ENCODE results near the gene KRTAP20-3. TPM values are rescaled to one million over a fixed set of nuclear protein-coding genes. Genes with fewer than 3 reads are reported as not detected.

Gene KRTAP20-3
- total RNA-seq, 4 donors from 2014 or later = not detected

- intact Hi-C loops (cut with DNase I; ENCODE audit: low total_unique reads) = no loop called here
- no peak for DNase-seq (ENCODE audit: low spot score in 2 of 2)
- H3K4me3 ChIP-seq (ENCODE audit: low read depth, poor library complexity, severe bottlenecking) = no peak overlapping the region
- no peak for TF ChIP-seq CTCF (IDR thresholded peaks at IDR 0.05)
Measured at GRCh38 chr21:30615199-30615598, 27.5 kb upstream of the KRTAP20-3 start.

GRCh38 chr21:30616125-30616524, 26.5 kb upstream of the KRTAP20-3 start, which contains the start of gene KRTAP20-1:
KRTAP20-1 (plus strand) TSS chr21:30616425; CDS start chr21:30616455, 30 bp downstream.
- TF ChIP-seq CTCF (IDR thresholded peaks at IDR 0.05) (no peak), POLR2A (IDR thresholded peaks at IDR 0.05) (no peak)
- WGBS, 2 donors = 69 to 74% methylated on average over 2 of the region's 2 CpGs
- DNase-seq (ENCODE audit: low spot score in 2 of 2) = no peak
- intact Hi-C loops (cut with DNase I; ENCODE audit: low total_unique reads) = no loop called here
- H3K4me3 ChIP-seq (ENCODE audit: low read depth, poor library complexity, severe bottlenecking) = no peak within 1 kb of the TSS

- H3K4me3 ChIP-seq (ENCODE audit: low read depth, poor library complexity, severe bottlenecking) = no peak overlapping the region
- DNase-seq (ENCODE audit: low spot score in 2 of 2) = no peak
- intact Hi-C loops (cut with DNase I; ENCODE audit: low total_unique reads) = no loop called here
- TF ChIP-seq POLR2A (IDR thresholded peaks at IDR 0.05) (no peak), CTCF (IDR thresholded peaks at IDR 0.05) (no peak)
Measured at GRCh38 chr21:30620080-30620479, 22.6 kb upstream of the KRTAP20-3 start.

DNA sequence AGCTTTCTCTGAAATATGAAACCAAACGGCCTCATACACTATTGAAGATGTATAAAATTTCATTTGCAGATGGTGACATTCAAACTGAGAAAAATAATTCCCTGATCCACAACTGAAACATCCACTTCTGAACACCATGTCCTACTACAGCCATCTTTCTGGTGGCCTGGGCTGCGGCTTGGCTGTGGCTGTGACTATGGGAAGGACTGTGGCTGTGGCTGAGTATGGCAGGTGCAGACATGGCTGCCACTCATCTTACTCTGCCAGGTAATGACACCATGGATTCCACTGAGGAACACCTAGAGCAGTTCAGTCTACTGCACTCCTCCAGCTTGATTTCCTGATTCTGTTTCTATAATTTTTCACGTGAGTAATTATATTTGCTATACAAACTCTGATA, 22.1 kb upstream of the KRTAP20-3 start, which contains the start of gene KRTAP20-4:
KRTAP20-4 (plus strand) TSS at position 106 of the 400 bp plus-strand sequence.
- DNase-seq (ENCODE audit: low spot score in 2 of 2) = no peak
- no peak for TF ChIP-seq CTCF (IDR thresholded peaks at IDR 0.05)
- TF ChIP-seq POLR2A (IDR thresholded peaks at IDR 0.05) = no peak
- intact Hi-C loops (cut with DNase I; ENCODE audit: low total_unique reads) = no loop called here
- WGBS, 2 donors = 79 to 87% methylated on average over 3 of the region's 3 CpGs
- no peak within 1 kb of the TSS for H3K4me3 ChIP-seq (ENCODE audit: low read depth, poor library complexity, severe bottlenecking)

DNA sequence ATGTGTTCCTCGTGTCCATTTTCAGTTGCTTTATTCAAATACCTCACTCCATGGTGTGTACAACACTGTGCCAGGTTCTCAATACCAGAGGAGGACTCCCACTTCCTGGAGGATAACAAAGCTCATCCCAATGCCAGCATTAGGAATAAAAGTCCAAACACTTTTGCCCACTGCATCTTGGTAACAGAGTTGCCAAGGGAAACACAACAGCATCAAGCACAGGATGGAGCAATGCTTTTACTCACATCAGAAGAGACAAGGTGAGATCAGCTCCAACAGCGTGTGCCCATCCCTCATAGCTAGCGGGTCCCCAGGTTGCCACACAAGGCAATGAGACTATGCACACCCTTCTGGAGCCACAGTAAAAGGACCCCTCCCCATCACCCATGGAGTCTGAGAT, 19.3 kb upstream of the KRTAP20-3 start:
- TF ChIP-seq CTCF (IDR thresholded peaks at IDR 0.05) = no peak
- TF ChIP-seq POLR2A (IDR thresholded peaks at IDR 0.05) = no peak
- 92 to 97% methylated on average over 3 of the region's 3 CpGs for WGBS, 2 donors

GRCh38 chr21:30625449-30626165, 17.1 kb upstream of the KRTAP20-3 start:
- 71 to 74% methylated on average over 4 of the region's 4 CpGs for WGBS, 2 donors
- TF ChIP-seq POLR2A (IDR thresholded peaks at IDR 0.05) (no peak), CTCF (IDR thresholded peaks at IDR 0.05) (no peak)
- DNase-seq (ENCODE audit: low spot score in 2 of 2) = no peak
- H3K4me3 ChIP-seq (ENCODE audit: low read depth, poor library complexity, severe bottlenecking) = no peak overlapping the region
- intact Hi-C loops (cut with DNase I; ENCODE audit: low total_unique reads) = no loop called here

More for the DNA sequence above, 19.3 kb upstream of the KRTAP20-3 start:
- intact Hi-C loops (cut with DNase I; ENCODE audit: low total_unique reads) = no loop called here
- no peak for DNase-seq (ENCODE audit: low spot score in 2 of 2)
- no peak overlapping the region for H3K4me3 ChIP-seq (ENCODE audit: low read depth, poor library complexity, severe bottlenecking)
